HG03521 (cell line): ENCODE measurements around the gene EDIL3.
"Not testable (repeated sequence)": the region's sequence is repeated elsewhere in the genome, so short reads cannot be mapped to it uniquely, and the experiment has no call there.

Experiments
- ATAC-seq: cut with Tn5 transposase; IDR thresholded peaks from one replicate; pipeline ENCODE4 v1.9.1; 2021; ENCODE audit warnings: mild to moderate bottlenecking, moderate library complexity; ENCODE audit not compliant: unreplicated experiment

The EDIL3 gene

DNA sequence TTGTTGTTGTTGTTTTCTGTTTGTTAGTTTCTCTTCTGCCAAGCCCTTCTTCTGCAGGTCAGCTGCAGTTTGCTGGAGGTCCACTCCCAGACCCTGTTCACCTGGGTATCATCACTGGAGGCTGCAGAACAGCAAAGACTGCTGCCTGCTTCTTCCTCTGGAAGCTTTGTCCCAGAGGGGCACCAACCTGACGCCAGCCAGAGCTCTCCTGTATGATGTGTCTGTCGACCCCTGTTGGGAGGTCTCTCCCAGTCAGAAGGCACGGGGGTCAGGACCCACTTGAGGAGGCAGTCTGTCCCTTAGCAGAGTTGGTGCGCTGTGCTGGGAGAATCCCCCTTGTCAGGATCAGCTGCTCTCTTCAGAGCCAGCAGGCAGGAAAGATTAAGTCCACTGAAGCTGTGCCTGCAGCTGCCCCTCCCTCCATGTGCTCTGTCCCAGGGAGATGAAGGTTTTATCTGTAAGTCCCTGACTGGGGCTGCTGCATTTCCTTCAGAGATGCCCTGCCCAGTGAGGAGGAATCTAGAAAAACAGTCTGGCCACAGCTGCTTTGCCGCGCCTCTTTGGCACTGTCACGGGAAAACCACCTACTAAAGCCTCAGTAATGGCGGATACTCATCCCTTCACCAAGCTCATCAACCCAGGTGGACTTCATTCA lies 299.2 kb downstream of the EDIL3 start:
- ATAC-seq = no peak

DNA sequence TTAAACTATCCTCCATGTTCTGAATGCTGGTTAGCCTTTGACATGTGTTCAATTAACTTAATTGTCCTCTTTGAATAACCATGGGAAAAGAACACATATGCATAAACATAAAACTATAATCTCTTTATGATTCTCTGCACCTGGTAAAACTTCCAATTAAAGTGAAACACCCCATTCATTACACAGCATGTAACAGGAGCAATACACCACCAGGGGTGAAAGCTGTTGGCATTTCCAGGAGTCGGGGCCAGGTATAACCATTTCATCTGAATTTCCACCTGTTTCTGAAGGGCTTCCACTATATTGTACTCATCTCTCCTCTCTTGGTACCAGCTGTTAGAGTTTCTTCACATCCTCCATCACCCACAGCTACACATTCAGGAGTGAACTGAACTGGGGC lies 303.8 kb downstream of the EDIL3 start:
- ATAC-seq = no peak

DNA sequence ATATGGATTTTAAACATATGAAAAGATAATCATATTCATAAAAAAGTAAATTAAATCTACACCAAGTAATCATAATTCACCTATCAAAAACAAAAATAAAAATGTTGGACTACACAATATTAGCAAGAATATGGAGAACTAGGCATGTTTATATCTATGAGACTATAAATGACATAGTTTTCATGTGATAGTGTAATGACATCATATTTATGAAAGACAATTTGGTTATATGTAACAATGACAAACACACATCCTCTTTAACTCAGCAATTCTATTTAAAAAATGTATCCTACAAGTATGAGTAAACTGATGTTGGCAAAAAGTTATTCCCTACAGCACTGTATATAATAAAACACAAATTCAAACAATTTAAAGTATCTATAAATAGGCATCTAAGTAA lies 312.3 kb downstream of the EDIL3 start:
- ATAC-seq = no peak

DNA sequence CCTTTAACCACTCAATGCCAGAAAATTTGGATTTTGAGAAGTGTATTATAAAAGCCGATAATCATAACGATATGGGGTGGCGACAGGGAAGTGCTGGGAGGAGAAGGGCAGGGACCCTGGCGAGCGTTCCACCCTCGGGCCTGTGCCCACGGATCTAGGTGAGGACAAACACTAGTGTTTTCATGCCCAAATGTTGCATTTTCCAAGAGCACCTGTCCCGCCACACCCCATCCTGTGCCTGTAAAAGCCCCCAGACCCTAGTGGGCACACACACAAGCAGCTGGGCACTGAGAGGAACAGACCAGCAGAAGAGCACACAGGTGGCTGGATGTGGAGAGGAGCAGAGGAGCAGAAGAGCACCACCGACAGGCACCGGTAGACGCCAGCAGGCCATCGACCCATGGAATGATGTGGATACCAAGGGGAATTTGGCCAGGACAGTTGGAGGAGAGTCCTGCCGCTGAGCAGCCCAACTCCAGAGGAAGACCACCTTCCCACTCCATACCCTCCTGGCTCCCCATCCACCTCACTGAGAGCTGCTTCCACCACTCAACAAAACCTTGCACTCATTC lies 315.0 kb downstream of the EDIL3 start:
- no peak for ATAC-seq

DNA sequence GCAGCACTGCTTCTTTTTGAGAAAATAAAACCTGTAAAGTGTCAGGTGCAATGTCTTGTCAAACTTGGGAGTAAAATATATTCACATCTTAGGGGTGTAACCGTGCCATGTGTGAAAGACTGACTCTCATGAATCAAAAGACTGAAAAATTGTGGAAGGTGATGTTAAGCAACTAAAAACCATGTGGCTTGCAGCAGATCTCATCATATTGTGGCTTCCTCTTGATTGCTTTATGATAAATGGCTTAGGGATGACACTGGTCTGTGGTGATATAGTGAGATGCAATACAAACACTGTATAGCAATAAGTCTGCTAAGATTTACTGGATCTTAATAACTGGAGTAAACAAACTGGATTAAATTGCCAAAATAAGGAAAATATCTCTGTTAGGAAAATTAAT lies 321.6 kb downstream of the EDIL3 start:
- ATAC-seq = no peak

DNA sequence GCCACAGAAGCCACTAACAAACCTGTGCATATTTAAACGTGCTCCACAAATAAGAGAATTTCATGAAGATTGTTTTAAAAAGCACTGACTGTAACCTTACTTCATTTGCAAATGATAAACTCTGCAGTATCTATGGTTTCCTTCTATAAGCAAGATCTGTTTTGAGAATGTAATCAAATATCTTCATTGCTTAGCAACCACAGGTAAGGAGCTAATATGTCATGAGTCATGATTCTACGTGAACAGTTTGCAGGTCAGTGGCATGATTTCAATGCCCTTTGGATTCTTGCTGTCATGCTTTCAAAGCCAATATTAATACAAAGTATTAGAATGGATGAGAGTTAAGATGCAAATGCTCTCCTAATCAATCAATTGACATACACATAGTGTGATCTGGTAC lies 325.0 kb downstream of the EDIL3 start:
- no peak for ATAC-seq

DNA sequence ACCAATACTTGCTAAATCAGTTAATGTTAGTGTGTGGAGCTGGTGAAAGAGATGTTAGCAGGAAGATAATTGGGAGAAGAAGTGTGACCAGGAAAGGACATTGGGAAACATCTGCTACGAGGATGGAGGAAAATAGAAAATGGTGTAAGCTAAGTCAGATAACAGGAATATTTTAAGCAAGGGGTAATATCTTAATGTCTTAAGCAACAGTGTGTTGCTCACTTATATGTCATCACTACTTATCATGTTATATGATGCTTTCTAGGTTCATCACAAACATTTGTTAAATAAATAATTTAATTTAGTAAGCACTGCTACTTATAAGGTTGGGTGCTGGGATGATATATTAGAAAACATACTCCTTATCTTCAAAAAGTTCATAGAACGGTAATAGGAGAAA lies 326.1 kb downstream of the EDIL3 start:
- ATAC-seq = no peak

DNA sequence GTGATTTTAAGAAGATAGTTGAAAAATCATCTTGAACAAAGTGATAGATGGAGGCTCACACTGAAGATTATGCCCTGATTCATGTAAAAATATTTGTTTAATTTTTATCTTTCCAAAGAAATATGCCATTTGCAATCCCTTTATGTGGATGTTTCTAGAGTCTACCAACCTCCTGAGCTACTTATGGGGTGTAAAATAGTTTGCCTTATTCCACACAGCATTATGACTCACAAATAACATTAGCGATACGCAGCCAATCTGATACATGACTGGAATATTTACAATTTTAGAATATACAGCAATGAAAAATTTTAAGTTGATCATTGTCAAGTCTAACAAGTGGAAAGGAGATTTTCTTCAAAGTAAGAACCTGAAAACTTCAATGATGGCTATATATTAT lies 327.5 kb downstream of the EDIL3 start:
- no peak for ATAC-seq

DNA sequence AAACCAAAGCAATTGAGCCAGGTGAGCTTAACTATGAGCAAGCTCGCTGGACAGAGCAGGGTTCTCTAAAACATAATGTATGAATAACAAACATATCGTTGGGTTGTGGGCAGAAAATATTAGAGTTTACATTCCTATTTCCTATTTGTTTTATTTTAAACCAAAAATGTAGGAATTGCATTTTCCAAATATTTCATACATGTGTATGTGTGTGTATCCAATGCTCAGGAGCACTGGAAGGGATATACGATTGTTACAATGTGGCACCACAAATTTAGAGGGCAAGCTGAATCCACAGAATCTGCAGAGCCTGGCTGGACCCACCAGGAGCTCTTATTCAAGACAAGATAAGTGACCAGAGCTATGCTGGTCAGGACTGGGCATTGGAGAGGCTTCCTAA lies 338.7 kb downstream of the EDIL3 start:
- no peak for ATAC-seq

DNA sequence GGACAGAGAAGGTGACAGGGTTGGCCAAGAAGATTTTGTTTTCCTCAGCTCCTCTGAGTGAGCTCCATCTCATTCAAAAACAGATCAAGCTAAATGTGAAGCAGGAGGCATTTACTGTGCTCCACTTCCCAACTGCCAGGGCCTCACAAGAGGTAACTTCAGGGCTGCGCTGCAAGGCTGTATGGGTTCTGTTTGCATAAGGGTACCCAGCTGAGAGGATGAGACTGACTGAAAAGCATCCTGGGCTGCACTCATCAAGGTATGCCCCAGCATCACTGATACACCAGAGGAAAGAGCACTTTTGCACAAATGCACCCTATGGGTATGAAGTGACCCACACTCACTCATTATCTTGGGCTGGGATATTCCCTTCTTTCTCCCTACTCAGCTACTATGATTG lies 347.8 kb downstream of the EDIL3 start:
- ATAC-seq = no peak

DNA sequence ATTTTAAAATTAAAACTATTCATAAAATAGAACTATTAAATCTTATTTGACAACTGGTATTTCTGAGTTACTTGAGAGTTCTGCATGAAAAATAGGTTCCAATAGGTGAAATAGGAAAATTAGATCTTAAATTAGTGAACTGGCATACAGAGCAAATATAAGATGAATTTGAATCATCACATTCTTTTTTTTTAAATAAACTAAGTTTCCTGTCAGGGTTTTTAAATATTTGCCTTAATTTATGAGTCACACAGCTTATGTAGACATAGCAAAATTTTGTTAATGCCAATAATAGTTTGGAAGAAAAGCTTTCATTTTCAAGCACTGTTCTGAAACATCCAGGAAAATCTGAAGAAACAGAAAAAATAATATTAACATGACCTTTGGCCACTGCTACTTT lies 352.4 kb downstream of the EDIL3 start:
- no peak for ATAC-seq

DNA sequence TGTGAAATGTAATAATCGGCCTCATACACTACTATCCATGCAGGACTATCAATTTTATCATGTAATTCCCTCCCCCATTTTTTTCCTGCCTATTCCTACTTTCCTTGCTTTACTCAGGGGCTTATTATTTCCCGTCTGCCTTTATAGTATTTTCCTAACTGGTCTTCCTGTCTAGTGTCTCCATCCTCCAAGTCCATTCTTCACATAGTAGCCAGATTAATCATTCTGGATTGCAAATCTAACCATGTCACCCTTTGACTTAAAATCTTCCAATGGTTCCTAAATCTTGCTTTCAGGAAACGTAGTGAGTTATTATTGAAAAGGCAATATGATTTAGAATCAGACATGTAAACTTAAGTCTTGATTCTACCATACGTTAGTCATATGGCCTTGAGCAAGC lies 356.6 kb downstream of the EDIL3 start:
- ATAC-seq = no peak

DNA sequence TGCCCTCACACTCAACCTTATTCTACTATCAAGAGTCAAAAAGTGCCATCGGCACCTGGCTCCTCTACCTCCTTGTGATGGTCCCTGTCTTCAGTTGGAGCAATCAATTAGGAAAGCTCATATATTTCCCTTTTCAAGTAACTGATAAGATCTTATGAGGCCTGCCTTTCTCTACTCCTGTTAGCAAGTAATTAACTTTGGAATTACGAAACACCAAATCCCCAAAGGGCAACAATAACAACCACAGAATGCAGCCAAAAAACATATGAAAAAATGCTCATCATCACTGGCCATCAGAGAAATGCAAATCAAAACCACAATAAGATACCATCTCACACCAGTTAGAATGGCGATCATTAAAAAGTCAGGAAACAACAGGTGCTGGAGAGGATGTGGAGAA lies 366.2 kb downstream of the EDIL3 start:
- not testable (repeated sequence) for ATAC-seq

DNA sequence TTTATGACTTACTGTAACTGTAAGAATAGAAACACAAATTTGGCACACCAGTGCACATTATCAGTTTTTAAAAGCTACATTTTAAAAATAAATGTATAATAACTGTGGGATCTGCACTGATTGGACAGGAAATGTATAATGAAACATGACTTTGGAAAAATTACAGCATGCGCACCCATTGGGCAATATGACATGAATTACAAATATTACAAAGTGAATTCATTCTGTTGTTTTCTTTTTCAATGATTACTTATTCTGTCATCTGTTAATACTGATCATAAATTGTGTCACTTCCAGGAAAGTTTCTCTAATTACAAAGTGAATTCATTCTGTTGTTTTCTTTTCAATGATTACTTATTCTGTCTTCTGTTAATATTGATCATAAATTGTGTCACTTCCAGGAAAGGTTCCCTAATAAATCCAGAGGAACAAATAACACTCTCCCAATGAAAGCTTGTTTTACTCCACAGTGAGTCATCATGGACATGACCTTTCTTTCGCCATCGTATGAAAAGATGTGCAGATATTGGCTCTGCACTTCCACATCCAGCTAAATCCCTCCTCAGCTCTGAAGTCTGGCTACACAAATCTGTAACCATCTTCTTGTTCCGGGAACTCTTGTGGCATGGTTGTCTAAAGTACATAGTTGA lies 367.0 kb downstream of the EDIL3 start:
- no peak for ATAC-seq

DNA sequence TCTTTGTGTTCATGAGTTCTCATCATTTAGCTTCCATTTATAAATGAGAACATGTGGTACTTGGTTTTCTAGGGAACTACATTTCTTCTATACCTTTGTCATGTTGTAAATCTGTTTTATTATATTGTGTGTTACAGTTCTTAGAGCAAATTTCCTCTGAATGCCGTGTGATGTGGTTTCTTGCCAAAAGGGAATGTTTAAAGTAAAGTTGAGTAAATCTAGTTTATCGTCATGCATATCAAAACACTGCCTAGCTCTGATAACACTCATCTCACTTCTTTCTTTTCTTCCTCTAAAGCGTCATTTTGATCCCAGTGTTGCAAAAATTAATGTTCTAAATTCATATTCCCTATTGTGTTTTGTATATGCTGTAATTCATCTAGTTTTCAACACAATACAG lies 368.6 kb downstream of the EDIL3 start:
- ATAC-seq = no peak

DNA sequence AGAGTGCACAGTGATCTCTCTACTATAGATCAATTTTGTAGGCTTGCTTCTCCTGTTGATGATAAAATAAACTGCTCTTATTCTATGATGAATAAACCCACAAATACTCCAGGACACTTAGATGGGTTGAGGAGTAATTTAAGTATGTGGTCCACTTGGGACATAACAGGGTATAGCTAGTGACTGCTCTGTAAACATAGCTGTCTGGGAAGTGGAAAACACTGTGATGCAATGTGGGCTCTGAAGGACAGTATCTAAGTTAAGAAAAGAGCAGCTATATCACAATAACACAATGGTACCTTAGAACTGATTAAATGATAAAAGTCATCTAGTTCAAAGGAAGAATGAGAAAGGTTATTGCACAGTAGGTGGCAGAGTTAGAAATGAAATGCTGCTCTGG lies 369.7 kb downstream of the EDIL3 start:
- ATAC-seq = no peak

DNA sequence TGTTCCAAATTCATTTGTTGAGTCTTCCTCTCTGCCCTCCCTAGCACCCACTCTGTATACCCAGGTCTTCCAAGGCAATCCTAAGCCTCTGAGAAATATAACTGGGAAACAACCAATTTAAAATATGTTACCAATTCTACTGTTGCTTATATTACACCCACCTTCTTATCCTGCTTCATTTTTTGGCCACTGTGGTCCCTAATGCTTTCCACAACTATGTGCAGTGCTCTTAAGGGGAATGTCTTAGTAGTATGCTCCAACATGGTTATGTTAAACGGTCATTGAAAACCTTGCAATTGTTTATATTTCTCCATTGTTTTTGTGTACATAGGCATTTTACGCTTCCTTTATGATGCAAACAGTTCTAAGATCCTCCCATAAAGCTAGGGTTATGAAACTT lies 390.9 kb downstream of the EDIL3 start:
- no peak for ATAC-seq

DNA sequence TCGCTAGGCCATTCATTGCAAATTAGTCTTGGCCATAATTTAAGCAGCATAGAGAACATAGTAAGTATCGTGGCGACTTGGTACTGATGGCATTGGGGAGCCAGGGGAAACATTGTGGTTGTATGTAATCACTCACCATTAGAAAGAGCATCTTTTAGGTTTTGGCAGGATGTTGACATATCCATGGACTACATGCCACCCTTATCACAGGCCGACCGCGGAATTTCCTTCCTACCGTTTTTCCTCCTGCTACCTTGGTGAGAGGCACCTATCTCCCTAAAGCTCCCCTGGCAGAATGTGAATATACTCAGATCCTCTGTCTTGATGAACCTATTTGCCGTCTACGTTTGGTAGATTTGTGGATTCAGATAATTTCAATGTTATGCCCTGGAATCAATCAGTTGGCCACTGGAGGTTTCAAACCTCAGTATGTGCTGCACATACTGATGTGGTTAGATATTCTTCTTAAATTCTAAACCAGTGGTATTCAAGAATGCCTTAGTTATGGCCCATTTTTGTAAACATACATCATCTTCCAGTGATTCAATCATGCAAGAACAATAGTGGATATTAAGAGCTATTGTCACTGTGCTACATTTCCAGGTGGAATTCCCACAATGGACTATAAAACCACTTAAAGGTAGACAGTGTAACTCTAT lies 393.0 kb downstream of the EDIL3 start:
- ATAC-seq = no peak

DNA sequence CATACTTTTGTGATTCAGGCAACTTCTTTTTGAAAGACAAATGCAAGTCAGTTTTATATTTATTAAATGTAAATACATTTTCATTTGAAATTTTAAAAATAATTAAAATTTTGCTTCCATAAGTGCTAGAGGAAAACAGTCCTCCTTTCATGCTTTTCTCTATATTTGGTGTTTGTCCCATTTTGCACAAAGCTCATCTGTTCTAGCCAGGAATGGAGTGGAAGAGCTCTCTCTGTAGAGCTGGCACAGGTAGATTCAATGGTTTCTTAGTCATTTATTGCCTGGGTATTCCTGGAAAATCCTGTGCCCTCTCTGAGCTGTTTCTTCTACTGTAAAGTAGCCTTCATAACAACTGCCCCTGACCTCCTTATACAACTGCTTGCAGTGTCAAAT lies 396.4 kb downstream of the EDIL3 start:
- ATAC-seq = no peak

DNA sequence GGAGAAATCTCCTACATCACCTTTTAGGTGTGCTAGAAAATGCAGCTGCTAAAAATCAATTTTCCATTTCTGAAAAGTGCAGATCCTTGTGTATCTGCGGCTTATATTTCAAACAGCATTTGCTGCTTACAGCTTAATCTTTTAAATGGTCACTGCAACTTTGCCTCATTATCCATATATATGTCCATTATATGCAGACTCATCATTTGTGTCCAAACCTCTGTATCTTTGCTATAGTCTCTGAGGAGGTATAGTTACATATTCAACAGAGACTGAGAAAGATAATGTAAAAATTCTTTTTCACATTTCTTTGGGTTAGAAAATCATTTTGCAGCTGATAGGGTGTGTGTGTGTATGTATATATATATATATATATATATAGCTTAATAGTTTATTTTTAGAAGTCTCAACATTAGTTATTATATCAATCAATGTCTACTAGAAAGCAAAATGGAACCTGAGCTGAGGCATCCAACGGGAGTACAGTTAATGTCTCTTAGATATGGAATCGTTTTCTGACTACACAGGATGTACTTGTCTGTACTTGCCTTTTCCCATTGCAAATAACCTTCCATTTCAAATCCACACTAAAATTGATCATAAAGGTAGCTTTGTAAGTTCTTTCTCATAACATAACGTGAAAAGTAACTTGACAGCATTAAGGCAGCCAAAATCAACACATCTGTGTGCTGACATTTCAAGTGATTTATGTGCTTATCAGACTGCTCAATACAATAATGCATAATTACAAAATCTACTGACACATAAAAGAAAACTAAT lies 397.0 kb downstream of the EDIL3 start:
- no peak for ATAC-seq

DNA sequence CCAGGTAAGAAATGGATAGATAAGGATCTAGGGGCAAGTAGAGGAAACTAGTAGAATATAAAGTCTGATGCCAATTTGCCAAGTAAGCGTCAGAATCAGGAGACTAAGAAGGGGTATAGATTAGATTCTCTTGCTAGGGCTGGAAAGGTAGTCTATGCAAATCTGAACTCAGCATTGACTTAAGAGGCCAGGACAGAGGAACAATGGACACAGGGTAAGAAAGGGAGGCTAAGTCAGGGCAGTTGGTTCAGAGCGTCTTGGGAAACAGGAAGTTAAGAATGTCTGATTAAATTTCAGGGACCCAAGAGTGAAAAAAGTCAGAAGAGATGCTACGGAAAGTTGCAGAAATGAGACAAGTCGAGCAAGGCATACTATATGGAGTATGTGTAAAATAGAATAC lies 400.8 kb downstream of the EDIL3 start:
- ATAC-seq = no peak
